ENCODE data around the gene ADORA3. TPM values are rescaled to one million over a fixed set of nuclear protein-coding genes. Genes with fewer than 3 reads are reported as not detected.

ADORA3 gene
- total RNA-seq, 1 experiment from 2014 or later: 0.15 TPM

DNA sequence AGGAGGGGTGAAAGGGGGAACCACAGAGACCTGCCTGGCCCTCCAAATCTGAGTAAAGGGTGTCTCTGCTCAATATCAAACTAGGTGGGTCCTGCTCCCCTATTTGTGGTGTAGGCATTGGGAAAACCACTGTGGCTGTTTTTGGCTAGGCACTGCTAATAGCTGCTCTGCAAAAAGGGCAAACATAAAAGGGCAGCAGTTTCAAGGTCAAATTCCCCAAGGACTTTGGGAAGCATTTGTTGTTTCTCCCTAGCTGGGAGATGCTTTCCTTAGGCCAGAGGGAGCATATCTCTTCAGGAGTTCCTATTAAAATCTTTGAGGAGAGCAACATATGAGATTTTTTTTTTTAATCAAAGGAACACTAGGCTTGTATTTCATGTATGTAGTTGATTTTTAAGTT lies 27.2 kb downstream of the ADORA3 start:
- no peak overlapping the region for H3K4me3 Mint-ChIP-seq
- CTCF ChIA-PET: no interaction called here
- no peak for ATAC-seq
- H3K9me3 Mint-ChIP-seq: no peaks in the 10 kb centered on the region
- POLR2A ChIA-PET: no interaction called here
- H3K27ac Mint-ChIP-seq: no peak overlapping the region
- H3K36me3 Mint-ChIP-seq: no peaks in the 10 kb centered on the region
- H3K27me3 Mint-ChIP-seq (ENCODE audit: low read depth): no peaks in the 10 kb centered on the region
- TF ChIP-seq, protein P1, sequence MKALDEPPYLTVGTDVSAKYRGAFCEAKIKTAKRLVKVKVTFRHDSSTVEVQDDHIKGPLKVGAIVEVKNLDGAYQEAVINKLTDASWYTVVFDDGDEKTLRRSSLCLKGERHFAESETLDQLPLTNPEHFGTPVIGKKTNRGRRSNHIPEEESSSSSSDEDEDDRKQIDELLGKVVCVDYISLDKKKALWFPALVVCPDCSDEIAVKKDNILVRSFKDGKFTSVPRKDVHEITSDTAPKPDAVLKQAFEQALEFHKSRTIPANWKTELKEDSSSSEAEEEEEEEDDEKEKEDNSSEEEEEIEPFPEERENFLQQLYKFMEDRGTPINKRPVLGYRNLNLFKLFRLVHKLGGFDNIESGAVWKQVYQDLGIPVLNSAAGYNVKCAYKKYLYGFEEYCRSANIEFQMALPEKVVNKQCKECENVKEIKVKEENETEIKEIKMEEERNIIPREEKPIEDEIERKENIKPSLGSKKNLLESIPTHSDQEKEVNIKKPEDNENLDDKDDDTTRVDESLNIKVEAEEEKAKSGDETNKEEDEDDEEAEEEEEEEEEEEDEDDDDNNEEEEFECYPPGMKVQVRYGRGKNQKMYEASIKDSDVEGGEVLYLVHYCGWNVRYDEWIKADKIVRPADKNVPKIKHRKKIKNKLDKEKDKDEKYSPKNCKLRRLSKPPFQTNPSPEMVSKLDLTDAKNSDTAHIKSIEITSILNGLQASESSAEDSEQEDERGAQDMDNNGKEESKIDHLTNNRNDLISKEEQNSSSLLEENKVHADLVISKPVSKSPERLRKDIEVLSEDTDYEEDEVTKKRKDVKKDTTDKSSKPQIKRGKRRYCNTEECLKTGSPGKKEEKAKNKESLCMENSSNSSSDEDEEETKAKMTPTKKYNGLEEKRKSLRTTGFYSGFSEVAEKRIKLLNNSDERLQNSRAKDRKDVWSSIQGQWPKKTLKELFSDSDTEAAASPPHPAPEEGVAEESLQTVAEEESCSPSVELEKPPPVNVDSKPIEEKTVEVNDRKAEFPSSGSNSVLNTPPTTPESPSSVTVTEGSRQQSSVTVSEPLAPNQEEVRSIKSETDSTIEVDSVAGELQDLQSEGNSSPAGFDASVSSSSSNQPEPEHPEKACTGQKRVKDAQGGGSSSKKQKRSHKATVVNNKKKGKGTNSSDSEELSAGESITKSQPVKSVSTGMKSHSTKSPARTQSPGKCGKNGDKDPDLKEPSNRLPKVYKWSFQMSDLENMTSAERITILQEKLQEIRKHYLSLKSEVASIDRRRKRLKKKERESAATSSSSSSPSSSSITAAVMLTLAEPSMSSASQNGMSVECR (CRISPR knock-in tag; IDR thresholded peaks at IDR 0.05; ENCODE audit: borderline replicate concordance): no peak
- no peak for TF ChIP-seq ZNF232 (CRISPR knock-in tag; IDR thresholded peaks at IDR 0.05)
- no peak for TF ChIP-seq ZNF138 (CRISPR knock-in tag; conservative IDR thresholded peaks at IDR 0.05)
- no peak for TF ChIP-seq MXD4 (CRISPR knock-in tag; IDR thresholded peaks at IDR 0.05; ENCODE audit: borderline replicate concordance)
- no peak for TF ChIP-seq OVOL2 (CRISPR knock-in tag; IDR thresholded peaks at IDR 0.05; ENCODE audit: borderline replicate concordance)
- TF ChIP-seq HMGXB4 (CRISPR knock-in tag; IDR thresholded peaks at IDR 0.05): no peak
- no peak for TF ChIP-seq GTF2I (CRISPR knock-in tag; conservative IDR thresholded peaks at IDR 0.05)
- TF ChIP-seq, protein P2, sequence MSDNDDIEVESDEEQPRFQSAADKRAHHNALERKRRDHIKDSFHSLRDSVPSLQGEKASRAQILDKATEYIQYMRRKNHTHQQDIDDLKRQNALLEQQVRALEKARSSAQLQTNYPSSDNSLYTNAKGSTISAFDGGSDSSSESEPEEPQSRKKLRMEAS (CRISPR knock-in tag; IDR thresholded peaks at IDR 0.05): no peak
- 0 out of 2 replicates have a peak, but pooled peaks cover 2% of the 10 kb centered on the region for H3K4me1 Mint-ChIP-seq
- DNase-seq (ENCODE audit: low spot score): no peak

- no peak overlapping the region for H3K4me3 Mint-ChIP-seq
- 0 out of 2 replicates have a peak, but pooled peaks cover 2% of the 10 kb centered on the region for H3K4me1 Mint-ChIP-seq
- no peak overlapping the region for H3K27ac Mint-ChIP-seq
- no peak for DNase-seq (ENCODE audit: low spot score)
- no peaks in the 10 kb centered on the region for H3K36me3 Mint-ChIP-seq
- no peaks in the 10 kb centered on the region for H3K9me3 Mint-ChIP-seq
- CTCF ChIA-PET: interaction anchor here (1.3 kb wide), 1 partner anchor 32 kb away, joined by 4 read pairs; no protein-coding TSS in a partner anchor
- no peaks in the 10 kb centered on the region for H3K27me3 Mint-ChIP-seq (ENCODE audit: low read depth)
- no peak for ATAC-seq
- POLR2A ChIA-PET: no interaction called here
- TF ChIP-seq NR3C1 (CRISPR knock-in tag; conservative IDR thresholded peaks at IDR 0.05; ENCODE audit: low read depth) (no peak), ZNF416 (CRISPR knock-in tag; IDR thresholded peaks at IDR 0.05) (no peak), ESRRA (CRISPR knock-in tag; IDR thresholded peaks at IDR 0.05; ENCODE audit: borderline replicate concordance) (no peak), OVOL2 (CRISPR knock-in tag; IDR thresholded peaks at IDR 0.05; ENCODE audit: borderline replicate concordance) (no peak), ZNF263 (CRISPR knock-in tag; IDR thresholded peaks at IDR 0.05; ENCODE audit: low read depth) (no peak), TP53 (CRISPR knock-in tag; IDR thresholded peaks at IDR 0.05) (no peak)
- TF ChIP-seq, protein P3, sequence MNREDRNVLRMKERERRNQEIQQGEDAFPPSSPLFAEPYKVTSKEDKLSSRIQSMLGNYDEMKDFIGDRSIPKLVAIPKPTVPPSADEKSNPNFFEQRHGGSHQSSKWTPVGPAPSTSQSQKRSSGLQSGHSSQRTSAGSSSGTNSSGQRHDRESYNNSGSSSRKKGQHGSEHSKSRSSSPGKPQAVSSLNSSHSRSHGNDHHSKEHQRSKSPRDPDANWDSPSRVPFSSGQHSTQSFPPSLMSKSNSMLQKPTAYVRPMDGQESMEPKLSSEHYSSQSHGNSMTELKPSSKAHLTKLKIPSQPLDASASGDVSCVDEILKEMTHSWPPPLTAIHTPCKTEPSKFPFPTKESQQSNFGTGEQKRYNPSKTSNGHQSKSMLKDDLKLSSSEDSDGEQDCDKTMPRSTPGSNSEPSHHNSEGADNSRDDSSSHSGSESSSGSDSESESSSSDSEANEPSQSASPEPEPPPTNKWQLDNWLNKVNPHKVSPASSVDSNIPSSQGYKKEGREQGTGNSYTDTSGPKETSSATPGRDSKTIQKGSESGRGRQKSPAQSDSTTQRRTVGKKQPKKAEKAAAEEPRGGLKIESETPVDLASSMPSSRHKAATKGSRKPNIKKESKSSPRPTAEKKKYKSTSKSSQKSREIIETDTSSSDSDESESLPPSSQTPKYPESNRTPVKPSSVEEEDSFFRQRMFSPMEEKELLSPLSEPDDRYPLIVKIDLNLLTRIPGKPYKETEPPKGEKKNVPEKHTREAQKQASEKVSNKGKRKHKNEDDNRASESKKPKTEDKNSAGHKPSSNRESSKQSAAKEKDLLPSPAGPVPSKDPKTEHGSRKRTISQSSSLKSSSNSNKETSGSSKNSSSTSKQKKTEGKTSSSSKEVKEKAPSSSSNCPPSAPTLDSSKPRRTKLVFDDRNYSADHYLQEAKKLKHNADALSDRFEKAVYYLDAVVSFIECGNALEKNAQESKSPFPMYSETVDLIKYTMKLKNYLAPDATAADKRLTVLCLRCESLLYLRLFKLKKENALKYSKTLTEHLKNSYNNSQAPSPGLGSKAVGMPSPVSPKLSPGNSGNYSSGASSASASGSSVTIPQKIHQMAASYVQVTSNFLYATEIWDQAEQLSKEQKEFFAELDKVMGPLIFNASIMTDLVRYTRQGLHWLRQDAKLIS (CRISPR knock-in tag; IDR thresholded peaks at IDR 0.05; ENCODE audit: borderline replicate concordance): no peak
- TF ChIP-seq, protein P4, sequence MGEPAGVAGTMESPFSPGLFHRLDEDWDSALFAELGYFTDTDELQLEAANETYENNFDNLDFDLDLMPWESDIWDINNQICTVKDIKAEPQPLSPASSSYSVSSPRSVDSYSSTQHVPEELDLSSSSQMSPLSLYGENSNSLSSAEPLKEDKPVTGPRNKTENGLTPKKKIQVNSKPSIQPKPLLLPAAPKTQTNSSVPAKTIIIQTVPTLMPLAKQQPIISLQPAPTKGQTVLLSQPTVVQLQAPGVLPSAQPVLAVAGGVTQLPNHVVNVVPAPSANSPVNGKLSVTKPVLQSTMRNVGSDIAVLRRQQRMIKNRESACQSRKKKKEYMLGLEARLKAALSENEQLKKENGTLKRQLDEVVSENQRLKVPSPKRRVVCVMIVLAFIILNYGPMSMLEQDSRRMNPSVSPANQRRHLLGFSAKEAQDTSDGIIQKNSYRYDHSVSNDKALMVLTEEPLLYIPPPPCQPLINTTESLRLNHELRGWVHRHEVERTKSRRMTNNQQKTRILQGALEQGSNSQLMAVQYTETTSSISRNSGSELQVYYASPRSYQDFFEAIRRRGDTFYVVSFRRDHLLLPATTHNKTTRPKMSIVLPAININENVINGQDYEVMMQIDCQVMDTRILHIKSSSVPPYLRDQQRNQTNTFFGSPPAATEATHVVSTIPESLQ (CRISPR knock-in tag; IDR thresholded peaks at IDR 0.05): no peak
Measured at GRCh38 chr1:111475701-111476100, 27.7 kb downstream of the ADORA3 start.
